Small intestine (tissue), 7 donors: Measurements from ENCODE around the gene SCYL2. TPM values are rescaled to one million over a fixed set of nuclear protein-coding genes. Genes with fewer than 3 reads are reported as not detected.
"Not testable (repeated sequence)": the region's sequence is repeated elsewhere in the genome, so short reads cannot be mapped to it uniquely, and the experiment has no call there.

Experiments used
- DNase-seq, 2 donors: peaks; one replicate each; pipeline versions ENCODE4 v3.0.0 to v3.0.0-alpha.2; 2013
- FAIRE-seq: peaks from 2 replicates; lab custom pipeline; 2012; peaks lifted over from hg19 to GRCh38; lab: Jason Lieb, UNC
- H3K27ac ChIP-seq, 3 donors: one replicate each; pipeline ENCODE4 v1.5.1; 2013; ENCODE audit warnings: low read length in 2 of 3, mild to moderate bottlenecking in 2 of 3, control low read depth in 1 of 3, inconsistent platforms in 1 of 3, low read depth in 1 of 3, moderate library complexity in 1 of 3
- H3K27me3 ChIP-seq, 3 donors: one replicate each; pipeline ENCODE4 v1.6.1; 2013; ENCODE audit warnings: low read length in 3 of 3, inconsistent platforms in 1 of 3; ENCODE audit not compliant: control insufficient read depth in 3 of 3, insufficient read depth in 3 of 3
- H3K36me3 ChIP-seq, 3 donors: one replicate each; pipeline ENCODE4 v1.6.1; 2013; ENCODE audit warnings: low read length in 3 of 3, inconsistent platforms in 1 of 3, low read depth in 1 of 3, mild to moderate bottlenecking in 1 of 3, moderate library complexity in 1 of 3; ENCODE audit not compliant: control insufficient read depth in 3 of 3, insufficient read depth in 2 of 3
- H3K4me1 ChIP-seq, 3 donors: one replicate each; pipeline ENCODE4 v1.6.1; 2013; ENCODE audit warnings: low read length in 2 of 3, inconsistent platforms in 1 of 3, low read depth in 1 of 3, mild to moderate bottlenecking in 1 of 3, moderate library complexity in 1 of 3; ENCODE audit not compliant: control insufficient read depth in 3 of 3, insufficient read depth in 2 of 3
- H3K4me3 ChIP-seq, 3 donors: one replicate each; pipeline ENCODE4 v1.5.1; 2013; ENCODE audit warnings: low read length in 3 of 3, control low read depth in 1 of 3, inconsistent platforms in 1 of 3, low read depth in 1 of 3, mild to moderate bottlenecking in 1 of 3, moderate library complexity in 1 of 3
- H3K9me3 ChIP-seq, 2 donors: one replicate each; pipeline ENCODE4 v1.6.1; 2013; ENCODE audit warnings: low read depth in 1 of 2, low read length in 1 of 2; ENCODE audit not compliant: control insufficient read depth in 2 of 2, insufficient read depth in 1 of 2
- WGBS, 3 donors: extraction: QIAGEN DNeasy Blood & Tissue Kit; methylation state at CpG; one replicate each; pipeline ENCODE4 v1.1.7; 2013; 5-methylcytosine and 5-hydroxymethylcytosine counted together
- polyA plus RNA-seq, 4 donors: library from polyadenylated mRNA; stranded (reverse) in 3 of 4; unstranded in 1 of 4; fragments of 200-250 nt in 3 of 4; fragments of 120-200 nt in 1 of 4; gene quantifications; one replicate each; pipeline versions ENCODE4 v1.2.1 to v1.2.3, GENCODE V29; 2013
- donor health status: healthy with polysubstance abuse.
- donor health status: control.
- donor health status: control.
- donor health status: Bipolar disorder and iron deficiency.
- donor health status: healthy.

The SCYL2 gene
- polyA plus RNA-seq, 4 donors = 15.8 to 41.0 (median 21.6) TPM

DNA sequence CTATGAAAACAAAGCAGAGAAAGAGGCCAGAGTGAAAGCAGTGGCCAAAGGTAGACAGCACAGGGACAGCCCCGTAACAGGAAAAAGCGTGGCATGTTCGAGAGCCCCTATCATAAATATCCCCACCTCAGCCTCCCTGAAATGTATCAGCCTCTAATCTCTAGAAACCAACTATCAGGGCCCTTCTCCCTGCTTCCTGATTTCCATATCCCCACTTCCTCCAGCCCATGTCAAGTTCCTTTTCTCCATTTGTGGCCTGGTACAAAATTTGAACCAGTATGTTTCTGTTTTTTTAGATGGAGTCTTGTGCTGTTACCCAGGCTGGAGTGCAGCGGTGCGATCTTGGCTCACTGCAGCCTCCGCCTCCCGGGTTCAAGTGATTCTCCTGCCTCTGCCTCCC is 17.0 kb upstream of the SCYL2 start:
- no peaks in the 10 kb centered on the region for H3K27me3 ChIP-seq
- DNase-seq (peak in 1 of 2 donors; percentile 31), FAIRE-seq (no peak)
- peak overlapping the region in 1 of 3 donors; percentile 37 for H3K27ac ChIP-seq
- no peaks in the 10 kb centered on the region for H3K36me3 ChIP-seq
- WGBS, 3 donors = 72 to 78% (median 74%) methylated on average over 7 of the region's 7 CpGs
- peaks cover 0 to 7% (median 0%) of the 10 kb centered on the region in 3 donors for H3K4me1 ChIP-seq
- H3K4me3 ChIP-seq = no peak overlapping the region
- H3K9me3 ChIP-seq = no peaks in the 10 kb centered on the region

DNA sequence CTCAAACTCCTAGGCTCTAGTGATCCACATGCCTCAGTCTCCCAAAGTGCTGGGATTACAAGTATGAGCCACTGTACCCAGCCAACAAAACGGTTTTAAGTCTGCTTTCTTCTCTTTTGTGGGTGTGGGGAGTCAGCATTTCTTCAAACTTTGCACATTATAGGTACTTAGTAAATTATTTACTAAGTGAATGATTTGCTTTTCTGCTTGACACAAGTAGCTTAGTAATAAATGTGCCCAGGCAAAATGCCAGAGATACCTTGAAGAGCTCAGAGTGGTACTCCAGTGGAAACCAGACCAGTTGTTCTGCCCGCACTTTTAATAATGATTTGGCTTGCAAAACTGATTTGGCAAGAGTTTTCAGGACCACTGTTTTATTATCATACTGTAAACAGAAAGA is 15.1 kb upstream of the SCYL2 start:
- FAIRE-seq = no peak

DNA sequence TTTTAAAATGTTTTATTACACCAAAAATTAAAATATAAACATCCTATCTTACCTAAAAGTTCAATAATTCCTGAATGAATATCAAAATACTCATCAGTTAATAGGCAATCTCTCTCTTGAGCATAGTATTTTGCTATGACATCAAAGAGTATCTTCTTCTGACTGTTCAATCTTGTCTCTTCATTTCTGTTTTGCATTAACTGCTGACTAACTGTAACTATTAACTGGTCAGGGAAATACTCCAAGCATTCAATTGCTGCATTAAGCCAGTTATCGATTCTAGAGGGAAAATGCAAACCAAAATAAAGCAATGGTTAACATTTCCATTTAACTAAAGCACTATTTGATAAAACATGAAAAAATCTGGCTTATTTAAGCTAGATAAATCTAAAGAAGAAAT is 13.5 kb upstream of the SCYL2 start:
- DNase-seq = no peak
- Histone ChIP-seq H3K27me3 (no peaks in the 10 kb centered on the region), H3K9me3 (no peaks in the 10 kb centered on the region), H3K36me3 (no peaks in the 10 kb centered on the region), H3K4me1 (peaks cover 0 to 7% (median 4%) of the 10 kb centered on the region in 3 donors), H3K27ac (no peak overlapping the region), H3K4me3 (no peak overlapping the region)
- 91 to 97% (median 96%) methylated on average over 1 of the region's 1 CpG for WGBS, 3 donors
- FAIRE-seq = no peak

More for the DNA sequence above, 15.1 kb upstream of the SCYL2 start:
- H3K4me1 ChIP-seq = peaks cover 0 to 7% (median 4%) of the 10 kb centered on the region in 3 donors
- no peaks in the 10 kb centered on the region for H3K36me3 ChIP-seq
- H3K9me3 ChIP-seq = no peaks in the 10 kb centered on the region
- DNase-seq = peak; percentile 83 to 87
- WGBS, 3 donors = 17 to 51% (median 34%) methylated on average over 2 of the region's 2 CpGs
- H3K27me3 ChIP-seq = no peaks in the 10 kb centered on the region
- H3K4me3 ChIP-seq = no peak overlapping the region
- no peak overlapping the region for H3K27ac ChIP-seq

DNA sequence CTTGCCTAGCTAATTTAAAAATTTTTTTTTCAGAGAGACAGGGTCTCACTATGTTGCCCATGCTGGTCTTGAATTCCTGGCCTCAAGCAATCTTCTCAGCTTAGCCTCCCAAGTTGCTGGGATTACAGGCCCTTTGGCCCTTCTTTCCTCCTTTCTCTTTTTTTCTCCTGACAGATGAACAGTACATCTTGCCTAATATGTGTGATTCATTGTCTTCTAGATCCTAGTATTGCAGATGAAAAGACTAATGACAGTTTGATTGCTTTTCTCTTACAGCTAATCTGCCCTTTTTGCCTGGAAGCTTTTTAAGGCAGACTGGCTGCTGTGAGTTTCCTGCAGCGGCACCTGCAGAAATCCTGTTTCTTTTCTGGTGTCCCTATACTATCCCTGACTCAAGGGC is 12.1 kb upstream of the SCYL2 start:
- DNase-seq (no peak), FAIRE-seq (no peak)
- Histone ChIP-seq H3K9me3 (no peaks in the 10 kb centered on the region), H3K27ac (no peak overlapping the region), H3K4me3 (no peak overlapping the region), H3K4me1 (peaks cover 0 to 7% (median 4%) of the 10 kb centered on the region in 3 donors), H3K36me3 (no peaks in the 10 kb centered on the region), H3K27me3 (no peaks in the 10 kb centered on the region)
- 58 to 81% (median 65%) methylated on average over 1 of the region's 1 CpG for WGBS, 3 donors

DNA sequence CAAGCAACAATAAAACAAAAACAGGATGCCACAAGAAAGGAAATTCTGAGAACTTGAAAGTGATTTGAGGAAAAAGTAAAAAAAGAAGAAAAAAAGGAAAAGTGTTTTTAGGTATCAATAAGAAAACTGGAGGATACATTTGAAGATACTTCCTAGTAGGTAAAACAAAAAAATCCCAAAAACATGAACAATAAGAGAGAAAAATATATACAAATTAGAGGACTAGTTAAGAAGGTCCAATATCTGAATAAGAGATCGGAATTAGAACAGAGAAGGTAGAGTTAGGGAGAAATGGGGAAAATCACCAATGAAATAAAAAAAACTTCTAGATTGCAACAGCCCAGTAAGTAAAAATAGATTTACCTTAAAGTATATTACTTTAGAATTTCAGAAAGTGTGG is 8.8 kb upstream of the SCYL2 start:
- Histone ChIP-seq H3K36me3 (no peaks in the 10 kb centered on the region), H3K27me3 (no peaks in the 10 kb centered on the region), H3K4me3 (no peak overlapping the region), H3K27ac (no peak overlapping the region), H3K4me1 (peaks cover 0 to 4% (median 0%) of the 10 kb centered on the region in 3 donors), H3K9me3 (no peaks in the 10 kb centered on the region)
- 95 to 100% (median 96%) methylated on average over 1 of the region's 1 CpG for WGBS, 3 donors
- DNase-seq = no peak
- FAIRE-seq = no peak

DNA sequence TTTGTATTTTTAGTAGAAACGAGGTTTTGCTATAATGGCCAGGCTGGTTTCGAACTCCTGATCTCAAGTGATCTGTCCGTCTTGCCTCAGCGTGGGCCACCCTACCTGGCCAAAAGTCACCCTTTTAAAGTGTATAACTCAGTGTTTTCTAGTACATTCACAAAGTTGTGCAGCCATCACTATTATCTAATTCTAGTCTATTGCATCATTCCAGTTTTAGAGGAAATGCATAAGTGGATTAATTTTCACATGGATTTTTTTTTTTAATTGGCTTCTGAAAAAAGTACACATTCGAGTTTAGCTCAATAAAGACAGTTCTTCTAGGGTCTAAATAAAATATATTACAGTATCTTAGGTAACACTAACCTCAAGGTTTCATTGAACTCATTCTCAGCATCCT is 3.8 kb upstream of the SCYL2 start:
- no peak overlapping the region for H3K27ac ChIP-seq
- 84 to 91% (median 89%) methylated on average over 5 of the region's 5 CpGs for WGBS, 3 donors
- no peak for FAIRE-seq

DNA sequence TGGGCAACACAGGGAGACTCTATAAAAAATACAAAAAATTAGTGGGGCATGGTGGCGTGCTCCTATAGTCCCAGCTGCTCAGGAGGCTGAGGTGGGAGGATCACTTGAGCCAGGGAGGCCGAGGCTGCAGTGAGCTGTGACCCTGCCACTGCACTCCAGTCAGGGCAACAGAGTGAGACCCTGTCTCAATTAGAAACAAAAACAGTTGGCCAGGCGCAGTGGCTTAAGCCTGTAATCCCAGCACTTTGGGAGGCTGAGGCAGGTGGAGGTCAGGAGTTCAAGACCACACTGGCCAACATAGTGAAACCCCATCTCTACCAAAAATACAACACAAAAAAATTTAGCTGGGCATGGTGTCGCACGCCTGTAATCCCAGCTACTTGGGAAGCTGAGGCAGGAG is 1.9 kb upstream of the SCYL2 start:
- H3K9me3 ChIP-seq, H3K4me3 ChIP-seq, H3K36me3 ChIP-seq, H3K27me3 ChIP-seq, H3K4me1 ChIP-seq, H3K27ac ChIP-seq, FAIRE-seq, DNase-seq: not testable (repeated sequence)
- 98 to 99% (median 98%) methylated on average over 5 of the region's 5 CpGs for WGBS, 3 donors

More for the DNA sequence above, 3.8 kb upstream of the SCYL2 start:
- Histone ChIP-seq H3K4me3 (no peak overlapping the region), H3K9me3 (no peaks in the 10 kb centered on the region), H3K36me3 (no peaks in the 10 kb centered on the region), H3K4me1 (no peaks in the 10 kb centered on the region), H3K27me3 (no peaks in the 10 kb centered on the region)
- no peak for DNase-seq

DNA sequence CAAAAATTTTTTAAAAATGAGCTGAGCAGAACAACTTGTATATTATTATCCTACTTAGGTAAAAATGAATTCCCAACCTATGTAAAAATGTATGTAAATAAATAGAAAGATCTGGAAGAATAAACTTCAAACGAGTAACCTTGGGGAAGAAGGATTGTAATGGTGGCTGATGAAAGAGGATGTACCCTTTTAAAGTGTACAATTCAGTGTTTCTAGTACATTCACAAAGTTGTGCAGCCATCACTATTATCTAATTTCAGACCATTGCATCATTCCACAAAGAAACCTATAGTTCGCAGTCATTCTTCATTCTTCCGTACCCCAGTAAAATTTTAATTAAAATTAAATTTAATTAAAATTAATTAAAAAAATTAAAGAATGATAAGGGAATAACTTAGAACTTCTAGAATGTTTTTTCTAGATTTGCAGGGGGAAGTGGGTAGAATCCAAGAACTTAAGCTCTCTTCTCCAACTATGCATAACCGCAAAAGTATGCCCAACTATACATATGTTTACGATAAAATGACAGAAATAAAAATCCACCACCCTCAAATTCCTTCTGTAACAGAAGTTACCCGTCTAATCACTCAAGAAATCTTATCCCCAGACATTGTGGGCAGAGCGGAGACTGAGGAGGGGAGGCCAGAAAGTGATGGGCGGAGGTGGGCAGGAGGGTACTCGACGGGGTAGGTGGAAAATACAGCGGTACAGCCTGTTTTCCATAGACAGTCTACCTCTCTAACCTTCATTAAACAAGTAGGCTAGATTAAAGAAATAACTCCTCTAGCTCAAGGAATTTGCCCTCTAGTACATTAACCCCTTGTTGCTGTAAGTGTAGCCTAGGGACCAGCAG is 1.0 kb upstream of the SCYL2 start:
- no peaks in the 10 kb centered on the region for H3K27me3 ChIP-seq
- peaks cover 0 to 2% (median 2%) of the 10 kb centered on the region in 3 donors for H3K4me1 ChIP-seq
- no peaks in the 10 kb centered on the region for H3K36me3 ChIP-seq
- 34 to 54% (median 42%) methylated on average over 11 of the region's 11 CpGs for WGBS, 3 donors
- DNase-seq (no peak), FAIRE-seq (no peak)
- no peaks in the 10 kb centered on the region for H3K9me3 ChIP-seq
- H3K4me3 ChIP-seq = peak overlapping the region; percentile 69 to 95 (median 85)
- peak overlapping the region; percentile 65 to 99 (median 98) for H3K27ac ChIP-seq
